ENCODE results near the gene IL24. TPM values are rescaled to one million over a fixed set of nuclear protein-coding genes. Genes with fewer than 3 reads are reported as not detected.

Gene IL24
- total and polyA plus RNA-seq, 10 of the 15 experiments (the other 5 are each of a cell fraction or from before 2014, with no cell fraction given), result 0.05 to 19.8 (median 0.35) TPM; not detected in 1

- no peak for TF ChIP-seq USF2 (IDR thresholded peaks at IDR 0.05; ENCODE audit: borderline replicate concordance, low read depth, low read length)
- TF ChIP-seq CBX3 (IDR thresholded peaks at IDR 0.05; ENCODE audit: borderline replicate concordance, low read depth), result no peak
- no peak for TF ChIP-seq SIN3A (IDR thresholded peaks at IDR 0.05; ENCODE audit: low read depth, low read length)
- no peak for TF ChIP-seq KLF5 (IDR thresholded peaks at IDR 0.05; ENCODE audit: partially characterized antibody)
- TF ChIP-seq E2F4 (IDR thresholded peaks at IDR 0.05; ENCODE audit: low read depth, low read length), result no peak
These were observed 10.4 kb upstream of the IL24 start (continued) for GRCh38 chr1:206886831-206887230.

- in situ Hi-C loops (cut with MboI) (no loop called here), intact Hi-C loops (cut with micrococcal nuclease; ENCODE audit: unreplicated experiment) (no loop called here)
- no peak overlapping the region for H3K4me2 ChIP-seq (ENCODE audit: control insufficient read depth, insufficient read depth)
- no peaks in the 10 kb centered on the region for H3K36me3 ChIP-seq (ENCODE audit: control insufficient read depth in 2 of 2, insufficient read depth in 2 of 2, low read length in 1 of 2)
- H4K20me1 ChIP-seq (ENCODE audit: control insufficient read depth, insufficient read depth), result no peaks in the 10 kb centered on the region
- H3K4me3 ChIP-seq, result no peak overlapping the region
- FAIRE-seq, result no peak
- no peak overlapping the region for H2AFZ ChIP-seq (ENCODE audit: control insufficient read depth, low read depth, low read length)
- 69% methylated on average over 4 of the region's 4 CpGs for WGBS (ENCODE audit: insufficient coverage, insufficient replicate concordance, low lambda C conversion rate, missing lambda C conversion rate)
- TF ChIP-seq MXI1 (IDR thresholded peaks at IDR 0.05; ENCODE audit: low read depth, low read length), result no peak
- no peak for TF ChIP-seq SKIL (IDR thresholded peaks at IDR 0.05; ENCODE audit: low read depth, poor library complexity, severe bottlenecking)
- no peak for TF ChIP-seq SRF (IDR thresholded peaks at IDR 0.05; ENCODE audit: low read depth in 2 of 2, low read length in 2 of 2)
- TF ChIP-seq RAD51 (IDR thresholded peaks at IDR 0.05), result no peak
- no peak for TF ChIP-seq ZNF274 (IDR thresholded peaks at IDR 0.05; ENCODE audit: insufficient read depth, insufficient read length)
- TF ChIP-seq KLF5 (IDR thresholded peaks at IDR 0.05; ENCODE audit: partially characterized antibody), result no peak
- no peak for TF ChIP-seq YY1 (IDR thresholded peaks at IDR 0.05; ENCODE audit: low read depth, low read length)
- TF ChIP-seq SMAD5 (IDR thresholded peaks at IDR 0.05; ENCODE audit: low read depth), result no peak
- no peak for TF ChIP-seq ESRRA (IDR thresholded peaks at IDR 0.05; ENCODE audit: low read length)
- no peak for TF ChIP-seq TAF1 (IDR thresholded peaks at IDR 0.05; ENCODE audit: borderline replicate concordance, low read depth, low read length)
- no peak for TF ChIP-seq ZSCAN29 (IDR thresholded peaks at IDR 0.05)
- no peak for TF ChIP-seq BRCA1 (IDR thresholded peaks at IDR 0.05; ENCODE audit: low read depth, low read length)
- no TSS peak for BruUV-seq (replicated peaks)
- ChIA-PET SMC1A (ENCODE audit: uncharacterized antibody, unreplicated experiment) (interaction anchor here (0.7 to 1.5 kb wide), 8 partner anchors 9 to 160 kb away, joined by 3 to 4 read pairs (median 3); partner anchors contain the start of gene IL24), RAD21 (ENCODE audit: unreplicated experiment) (no interaction called here), CTCF (interaction anchor here (1.0 to 1.5 kb wide), 5 partner anchors 7 to 95 kb away, joined by 3 to 5 read pairs (median 4); no protein-coding TSS in a partner anchor), POLR2A (no interaction called here)
- H3K9ac ChIP-seq (ENCODE audit: control insufficient read depth, insufficient read depth, low read length), result no peak overlapping the region
- no peak for DNase-seq (ENCODE audit: low read depth, low spot score)
- no peak overlapping the region for H3K27ac ChIP-seq (ENCODE audit: control insufficient read depth, insufficient read depth)
- no peaks in the 10 kb centered on the region for H3K4me1 ChIP-seq (ENCODE audit: control insufficient read depth, insufficient read depth, low read length)
- no peaks in the 10 kb centered on the region for H3K79me2 ChIP-seq (ENCODE audit: control insufficient read depth, insufficient read depth, low read length)
- H3K9me3 ChIP-seq (replicated peaks; ENCODE audit: control insufficient read depth, insufficient read depth, low read length), result no peaks in the 10 kb centered on the region
- H3K27me3 ChIP-seq (replicated peaks in 1 of 2; ENCODE audit: control insufficient read depth in 2 of 2, insufficient read depth in 2 of 2, low read length in 1 of 2), result no peaks in the 10 kb centered on the region
- no peak for ATAC-seq
These were observed 9.5 kb upstream of the IL24 start for GRCh38 chr1:206887701-206888100.
